ENCODE data around the gene STMND1. TPM values are rescaled to one million over a fixed set of nuclear protein-coding genes. Genes with fewer than 3 reads are reported as not detected.

The STMND1 gene
- total and polyA plus RNA-seq, 8 donors: 0.78 to 6.5 (median 3.5) TPM; not detected in 1

- Histone ChIP-seq H3K4me3 (no peak overlapping the region), H3K36me3 (no peaks in the 10 kb centered on the region), H3K27ac (no peak overlapping the region), H3K27me3 (no peaks in the 10 kb centered on the region), H3K9me3 (peaks cover 0 to 22% of the 10 kb centered on the region in 2 donors), H3K4me1 (no peaks in the 10 kb centered on the region)
- intact Hi-C loops (cut with DNase I): no loop called here
- ATAC-seq: no peak
- no peak for DNase-seq
- TF ChIP-seq CTCF (IDR thresholded peaks at IDR 0.05): no peak
Observed at GRCh38 chr6:17144016-17144415, 42.2 kb downstream of the STMND1 start.

DNA sequence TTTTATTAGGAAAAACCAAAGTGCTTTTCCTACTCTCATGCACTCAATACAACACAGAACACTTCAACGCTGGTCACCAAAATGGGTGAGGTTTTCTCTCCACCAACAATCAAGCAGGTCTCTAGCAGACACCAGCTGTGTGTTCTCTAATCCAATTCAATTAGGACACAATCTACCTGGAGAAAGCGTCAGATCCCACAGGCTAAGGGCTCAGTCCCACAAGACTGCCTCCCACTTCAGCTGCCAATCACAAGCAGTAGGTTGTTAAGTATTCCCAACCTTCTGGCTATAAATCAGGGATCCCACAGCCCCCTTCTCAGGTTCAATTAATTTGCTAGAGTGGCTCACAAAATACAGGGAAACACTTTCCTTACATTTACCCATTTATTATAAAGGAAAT is 47.7 kb downstream of the STMND1 start:
- H3K36me3 ChIP-seq: no peaks in the 10 kb centered on the region
- intact Hi-C loops (cut with DNase I): no loop called here
- no peaks in the 10 kb centered on the region for H3K4me1 ChIP-seq
- no peak overlapping the region for H3K4me3 ChIP-seq
- DNase-seq: no peak
- no peak for ATAC-seq
- H3K27ac ChIP-seq: no peak overlapping the region
- no peaks in the 10 kb centered on the region for H3K27me3 ChIP-seq
- no peak for TF ChIP-seq CTCF (IDR thresholded peaks at IDR 0.05)
- peaks cover 0 to 13% of the 10 kb centered on the region in 2 donors for H3K9me3 ChIP-seq

GRCh38 chr6:17150096-17150495 is 48.2 kb downstream of the STMND1 start:
- H3K9me3 ChIP-seq: peaks cover 0 to 8% of the 10 kb centered on the region in 2 donors
- H3K4me3 ChIP-seq: no peak overlapping the region
- TF ChIP-seq CTCF (IDR thresholded peaks at IDR 0.05): no peak
- DNase-seq (peak in 2 of 4 donors; percentile 75 to 81), ATAC-seq (no peak)
- no peaks in the 10 kb centered on the region for H3K4me1 ChIP-seq
- no peak overlapping the region for H3K27ac ChIP-seq
- H3K36me3 ChIP-seq: no peaks in the 10 kb centered on the region
- no peaks in the 10 kb centered on the region for H3K27me3 ChIP-seq
- intact Hi-C loops (cut with DNase I): loop anchor here in 1 of 2 donors (10.0 kb wide), 1 partner anchor 655 kb away; no protein-coding TSS in a partner anchor

GRCh38 chr6:17151888-17152287 is 50.0 kb downstream of the STMND1 start:
- no peak overlapping the region for H3K27ac ChIP-seq
- TF ChIP-seq CTCF (IDR thresholded peaks at IDR 0.05): no peak
- no peak overlapping the region for H3K4me3 ChIP-seq
- no peaks in the 10 kb centered on the region for H3K4me1 ChIP-seq
- H3K9me3 ChIP-seq: peaks cover 0 to 8% of the 10 kb centered on the region in 2 donors
- H3K27me3 ChIP-seq: peaks cover 0 to 4% of the 10 kb centered on the region in 2 donors
- no peaks in the 10 kb centered on the region for H3K36me3 ChIP-seq
- no peak for DNase-seq
- intact Hi-C loops (cut with DNase I): loop anchor here in 1 of 2 donors (10.0 kb wide), 1 partner anchor 653 kb away; no protein-coding TSS in a partner anchor
- no peak for ATAC-seq

DNA sequence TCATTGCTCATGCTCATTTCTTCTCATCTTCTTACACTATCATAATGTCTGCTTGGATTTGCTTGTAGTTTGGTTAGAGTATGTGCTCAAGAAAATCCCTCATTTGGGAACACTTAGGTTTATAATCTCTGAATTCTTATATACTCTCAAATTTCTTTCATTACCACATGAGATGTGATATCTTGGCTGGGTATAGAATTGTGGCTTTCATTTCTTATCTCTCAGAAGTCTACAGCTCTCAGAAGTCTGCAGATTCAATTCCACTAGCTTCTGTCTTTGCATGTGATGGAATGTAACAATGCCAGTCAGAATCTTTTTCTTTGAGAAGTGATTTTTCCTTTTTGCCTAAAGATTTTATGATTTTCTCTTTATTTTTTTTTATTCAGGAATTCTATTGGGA is 50.9 kb downstream of the STMND1 start:
- Histone ChIP-seq H3K9me3 (peaks cover 0 to 8% of the 10 kb centered on the region in 2 donors), H3K36me3 (no peaks in the 10 kb centered on the region), H3K4me3 (no peak overlapping the region), H3K4me1 (no peaks in the 10 kb centered on the region), H3K27me3 (peaks cover 0 to 4% of the 10 kb centered on the region in 2 donors), H3K27ac (no peak overlapping the region)
- DNase-seq (no peak), ATAC-seq (no peak)
- intact Hi-C loops (cut with DNase I): loop anchor here in 1 of 2 donors (10.0 kb wide), 1 partner anchor 652 kb away; no protein-coding TSS in a partner anchor
- TF ChIP-seq CTCF (IDR thresholded peaks at IDR 0.05): no peak
